GM18520 (cell line): ENCODE results near the gene MACROD2.

Source experiments
- ATAC-seq: cut with Tn5 transposase; IDR thresholded peaks from one replicate; pipeline ENCODE4 v1.9.1; 2021; ENCODE audit not compliant: unreplicated experiment

MACROD2 gene

DNA sequence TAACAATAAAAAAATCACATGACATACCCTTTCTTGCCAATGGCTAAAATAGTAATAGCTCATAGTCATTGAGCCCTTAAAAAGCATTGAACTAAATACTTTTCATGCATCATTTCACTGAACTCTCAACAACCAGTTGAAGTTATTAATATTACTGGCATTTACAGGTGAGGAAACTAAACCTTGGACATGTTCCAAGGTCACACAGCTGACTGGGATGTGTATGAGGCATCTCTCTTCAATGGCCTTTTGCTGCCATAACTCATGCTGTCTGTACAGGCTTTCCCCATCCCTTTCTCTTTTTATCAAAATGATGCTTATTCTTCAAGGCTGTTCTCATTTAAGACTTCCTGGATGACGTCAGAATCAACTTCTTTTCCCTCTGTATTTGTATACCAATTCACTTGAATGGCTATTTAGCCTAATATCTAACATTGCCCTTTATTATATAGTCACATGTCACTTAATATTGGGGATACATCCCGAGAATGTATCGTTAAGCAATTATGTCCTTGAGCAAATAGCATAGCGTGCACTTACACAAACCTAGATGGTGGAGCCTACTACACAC, 2101.5 kb downstream of the MACROD2 start:
- no peak for ATAC-seq

DNA sequence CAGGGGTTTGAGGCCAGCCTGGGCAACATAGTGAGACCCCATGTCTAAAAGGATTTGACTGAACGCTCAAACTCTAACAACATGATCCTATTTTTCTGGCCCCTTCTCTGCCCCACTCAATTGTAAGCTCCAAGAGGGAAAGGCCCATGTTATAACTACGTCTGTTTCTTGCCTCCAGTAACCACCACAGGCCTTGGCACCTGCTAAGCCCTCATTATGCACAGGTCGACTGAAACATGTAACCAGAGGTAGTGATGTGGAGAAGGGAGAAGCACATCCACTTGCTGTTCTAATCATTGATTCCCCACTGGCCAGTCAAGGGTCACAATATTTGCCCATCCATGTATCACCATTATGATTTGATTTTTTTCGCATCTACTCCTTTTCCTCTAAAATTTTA, 2102.5 kb downstream of the MACROD2 start:
- no peak for ATAC-seq

DNA sequence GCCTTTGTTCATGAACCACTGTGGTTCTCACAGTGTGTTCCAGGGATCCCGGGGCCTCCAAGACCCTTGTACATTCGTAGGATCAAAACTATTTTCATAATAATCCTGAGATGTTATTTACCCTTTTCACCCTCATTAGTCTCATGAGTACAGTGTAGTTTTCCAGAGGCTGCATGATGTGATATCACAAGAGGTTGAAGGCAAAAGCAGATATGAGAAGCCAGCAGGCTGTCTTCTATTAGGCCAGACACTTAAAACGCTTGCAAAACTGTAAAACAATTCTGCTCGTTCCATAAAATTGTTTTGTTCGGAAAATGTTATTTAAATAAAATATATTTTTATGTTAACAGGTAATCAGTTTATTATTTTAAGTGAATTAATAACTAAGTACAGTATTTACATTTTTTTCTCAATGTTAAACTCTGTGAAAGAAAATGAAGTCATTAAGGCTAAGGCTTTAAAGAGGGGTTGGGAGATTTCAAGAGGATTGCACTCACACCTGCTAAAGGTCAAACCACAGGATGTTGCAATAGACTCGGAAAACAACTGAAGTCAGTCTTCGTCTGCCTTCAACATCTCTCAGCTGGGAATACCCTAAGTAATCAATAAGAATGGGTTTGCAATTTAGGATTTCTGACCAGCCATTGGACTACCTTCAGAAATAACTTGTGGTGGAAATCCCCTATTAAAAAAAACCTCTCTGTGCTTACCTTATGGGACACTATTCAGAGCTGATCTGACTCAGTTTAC, 2103.7 kb downstream of the MACROD2 start:
- no peak for ATAC-seq

DNA sequence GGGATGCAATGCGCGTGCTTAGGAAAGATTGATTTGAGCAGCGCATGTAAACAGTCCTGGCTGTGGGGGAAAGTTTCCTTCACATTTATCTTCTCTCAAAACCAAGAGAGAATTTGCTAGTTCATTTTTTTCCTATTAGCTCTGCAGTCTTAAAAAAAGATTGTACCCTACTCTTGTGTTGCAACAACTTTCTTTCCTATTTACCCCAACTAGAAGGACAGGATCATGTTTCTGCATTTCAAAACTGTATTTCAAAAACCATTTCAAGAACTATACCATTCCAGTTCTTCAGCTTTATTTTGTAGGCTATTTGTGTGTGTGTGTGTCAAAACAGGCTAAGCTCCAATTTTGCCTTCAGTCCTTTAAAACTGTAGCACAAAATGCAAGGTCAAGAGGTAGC, 2104.8 kb downstream of the MACROD2 start:
- no peak for ATAC-seq

DNA sequence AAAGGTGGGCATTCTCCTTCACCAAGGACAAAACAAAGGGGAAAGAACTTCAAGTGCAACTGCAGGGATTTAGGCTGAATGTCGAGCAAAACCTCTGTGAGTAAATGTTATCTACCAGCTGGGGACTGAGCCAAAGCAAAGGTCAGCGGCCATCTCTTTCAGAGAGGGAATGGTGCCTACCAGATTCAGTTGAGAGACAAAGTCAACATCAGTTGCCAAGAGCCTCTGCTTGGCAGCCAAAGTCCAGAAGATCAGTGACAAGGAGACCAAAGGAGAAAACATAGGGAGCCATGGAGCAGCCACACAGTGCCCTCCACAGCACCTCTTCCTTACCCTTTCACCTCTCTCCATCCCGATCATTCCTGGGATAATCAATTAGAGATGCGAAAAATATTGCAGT, 2105.5 kb downstream of the MACROD2 start:
- ATAC-seq, result no peak
